A549 (cell line): ENCODE results near the gene GPD1. TPM values are rescaled to one million over a fixed set of nuclear protein-coding genes. Genes with fewer than 3 reads are reported as not detected.

ENCODE experiments used
- ATAC-seq, 2 experiments: fragments of 200-7000 bp in 1 of 2; fragments of >200 bp in 1 of 2; cut with Nextera tagmentation in 1 of 2; cut with Tn5 transposase in 1 of 2; 3 replicates each; pipeline versions ENCODE4 v1.8.0 to v1.9.1; 2018 to 2020; ENCODE audit warnings: mild to moderate bottlenecking in 1 of 2, moderate library complexity in 1 of 2
- CTCF ChIA-PET: fragments of 300-600 bp; sonication (Branson Sonifier 250); formaldehyde crosslinking; extraction: SDS; loops from one replicate; lab custom pipeline; 2021; ENCODE audit warnings: antibody characterized with exemption, inconsistent platforms; lab: Yijun Ruan, JAX
- POLR2A ChIA-PET: fragments of 350-600 bp; formaldehyde crosslinking; extraction: SDS; loops from one replicate; lab custom pipeline; 2021; ENCODE audit warnings: antibody characterized with exemption, inconsistent platforms; lab: Yijun Ruan, JAX
- DNase-seq, 2 experiments: peaks; one replicate each; pipeline versions ENCODE4 v3.0.0 to v3.0.0-alpha.2; 2011 to 2016; ENCODE audit warnings: low read depth in 1 of 2, low spot score in 1 of 2
- FAIRE-seq: peaks from 2 replicates; lab custom pipeline; 2011; peaks lifted over from hg19 to GRCh38; lab: Jason Lieb, UNC
- H3K27ac ChIP-seq, 2 experiments: fragments of >200 bp; sonication (Bioruptor Twin); formaldehyde crosslinking; 3 replicates each; pipeline ENCODE4 v1.5.1; 2016 to 2017
- H3K4me1 ChIP-seq: fragments of >200 bp; sonication (Bioruptor Twin); formaldehyde crosslinking; 3 replicates; pipeline ENCODE4 v1.6.1; 2016
- H3K4me2 ChIP-seq: fragments of >200 bp; sonication (Bioruptor Twin); formaldehyde crosslinking; 3 replicates; pipeline ENCODE4 v1.6.1; 2016
- H3K4me3 ChIP-seq: fragments of >200 bp; sonication (Bioruptor Twin); formaldehyde crosslinking; 3 replicates; pipeline ENCODE4 v1.5.1; 2016
- H3K9me3 ChIP-seq: fragments of >200 bp; sonication (Bioruptor Twin); formaldehyde crosslinking; 3 replicates; pipeline ENCODE4 v1.6.1; 2016
- BHLHE40 ChIP-seq: IDR thresholded peaks from 2 replicates; pipeline ENCODE4 v1.6.1; 2012; ENCODE audit warnings: low read depth, low read length, inconsistent platforms
- CTCF ChIP-seq: fragments of >200 bp; sonication (Bioruptor Twin); formaldehyde crosslinking; IDR thresholded peaks from 3 replicates; pipeline ENCODE4 v1.5.1; 2016
- E2F6 ChIP-seq: IDR thresholded peaks from 2 replicates; pipeline ENCODE4 v1.6.1; 2012; ENCODE audit warnings: low read depth, borderline replicate concordance
- EHF ChIP-seq: fragments of 250-450 bp; sonication (Bioruptor Pico); IDR thresholded peaks from 2 replicates; pipeline ENCODE4 v1.5.0; 2020; ENCODE audit warnings: mild to moderate bottlenecking
- FOXS1 ChIP-seq: fragments of 250-450 bp; sonication (Bioruptor Pico); IDR thresholded peaks from 2 replicates; pipeline ENCODE4 v1.5.0; 2020; ENCODE audit warnings: mild to moderate bottlenecking, moderate library complexity
- HOXB5 ChIP-seq: fragments of 250-450 bp; sonication (Bioruptor Pico); IDR thresholded peaks from 2 replicates; pipeline ENCODE4 v1.5.0; 2020; ENCODE audit warnings: mild to moderate bottlenecking, moderate library complexity
- JUNB ChIP-seq: fragments of >200 bp; sonication (Bioruptor Twin); formaldehyde crosslinking; IDR thresholded peaks from 2 replicates; pipeline ENCODE4 v1.6.1; 2016
- NR3C1 ChIP-seq: fragments of >200 bp; sonication (Bioruptor Twin); formaldehyde crosslinking; IDR thresholded peaks from 3 replicates; pipeline ENCODE4 v1.6.1; 2017
- RAD21 ChIP-seq, 2 experiments: fragments of >200 bp in 1 of 2; sonication (Bioruptor Twin) in 1 of 2; formaldehyde crosslinking in 1 of 2; IDR thresholded peaks in 1 of 2; conservative IDR thresholded peaks in 1 of 2; 2 replicates in 1 of 2; 3 replicates in 1 of 2; pipeline ENCODE4 v1.6.1; 2012 to 2018; ENCODE audit warnings: inconsistent platforms in 1 of 2
- RARB ChIP-seq: fragments of 250-450 bp; sonication (Bioruptor Pico); IDR thresholded peaks from 2 replicates; pipeline ENCODE4 v1.8.0; 2021; ENCODE audit warnings: mild to moderate bottlenecking, moderate library complexity
- REST ChIP-seq: fragments of 200-600 bp; sonication (generic); IDR thresholded peaks from 2 replicates; pipeline ENCODE4 v1.6.1; 2016; ENCODE audit warnings: antibody characterized with exemption, mild to moderate bottlenecking, moderate library complexity
- TFCP2L1 ChIP-seq: fragments of 250-450 bp; sonication (Bioruptor Pico); IDR thresholded peaks from 2 replicates; pipeline ENCODE4 v1.5.0; 2021; ENCODE audit warnings: mild to moderate bottlenecking
- WGBS: methylation state at CpG from one replicate; pipeline ENCODE4 v1.1.6; 2017; ENCODE audit errors: missing lambda C conversion rate; 5-methylcytosine and 5-hydroxymethylcytosine counted together
- polyA plus RNA-seq, 4 experiments: library from polyadenylated mRNA; depleted of rRNA in 3 of 4; stranded (reverse); fragments of >200 nt; fragmentation: RNase III in 1 of 4; extraction: RNeasy Plus Mini Kit Qiagen cat#74134 plus additional on column Dnase treatment in 1 of 4; gene quantifications; 2 replicates in 3 of 4; 3 replicates in 1 of 4; pipeline ENCODE4 v1.2.3, GENCODE V29; 2011 to 2017

The GPD1 gene
- polyA plus RNA-seq, 2 of the 4 experiments (the other 2 are of a cell fraction), result 0.10 to 0.44 TPM

- WGBS, result 94% methylated on average over 5 of the region's 5 CpGs
- peaks cover 12% of the 10 kb centered on the region; the same call in 2 of the 3 replicates for H3K4me1 ChIP-seq
- no peak overlapping the region for H3K4me2 ChIP-seq
- ChIA-PET CTCF (interaction anchor here (1.1 to 33.6 kb wide), 13 partner anchors 10 to 269 kb away, joined by 3 to 708 read pairs (median 30); partner anchors contain the start of genes AQP5, AQP6, ASIC1 and SMARCD1), POLR2A (no interaction called here)
- H3K9me3 ChIP-seq, result no peaks in the 10 kb centered on the region
- H3K4me3 ChIP-seq, result no peak overlapping the region
- no peak for ATAC-seq
- no peak for DNase-seq
- no peak overlapping the region for H3K27ac ChIP-seq
- TF ChIP-seq CTCF (no peak), E2F6 (no peak), JUNB (no peak), EHF (CRISPR knock-in tag) (no peak), NR3C1 (no peak), RARB (no peak), FOXS1 (CRISPR knock-in tag) (no peak), REST (no peak), RAD21 (conservative IDR thresholded peaks at IDR 0.05 in 1 of 2, IDR thresholded peaks at IDR 0.05 in 1 of 2) (no peak), HOXB5 (CRISPR knock-in tag) (no peak), BHLHE40 (no peak), TFCP2L1 (no peak)
- FAIRE-seq, result no peak
Observed at GRCh38 chr12:50069069-50069468, 34.7 kb upstream of the GPD1 start.

- Histone ChIP-seq H3K27ac (no peak overlapping the region), H3K4me3 (no peak overlapping the region), H3K4me2 (no peak overlapping the region), H3K4me1 (peaks cover 13% of the 10 kb centered on the region; the same call in 2 of the 3 replicates), H3K9me3 (no peaks in the 10 kb centered on the region)
- FAIRE-seq (no peak), ATAC-seq (no peak), DNase-seq (no peak)
- 86% methylated on average over 3 of the region's 3 CpGs for WGBS
- CTCF ChIA-PET, result interaction anchor here (1.1 to 33.6 kb wide), 21 partner anchors 10 to 324 kb away, joined by 3 to 708 read pairs (median 11); partner anchors contain the start of genes AQP5, AQP6, ASIC1 and SMARCD1
- no peak for TF ChIP-seq CTCF
- POLR2A ChIA-PET, result no interaction called here
Observed at GRCh38 chr12:50069539-50069938, 34.3 kb upstream of the GPD1 start.
